NCI-H69 (cell line): ENCODE measurements around the gene SLC39A11.
"Not testable (repeated sequence)": the region's sequence is repeated elsewhere in the genome, so short reads cannot be mapped to it uniquely, and the experiment has no call there.

Experiments
- DNase-seq: peaks from one replicate; lab custom pipeline; 2025; lab: John Stamatoyannopoulos, UW

The SLC39A11 gene

GRCh38 chr17:72916991-72917390 lies 175.5 kb downstream of the SLC39A11 start:
- DNase-seq, result no peak

GRCh38 chr17:72915625-72916081 lies 176.8 kb downstream of the SLC39A11 start:
- DNase-seq, result no peak

- peak; percentile 38 for DNase-seq
Observed at GRCh38 chr17:72913142-72913682, 179.3 kb downstream of the SLC39A11 start.

GRCh38 chr17:72906306-72906705 lies 186.2 kb downstream of the SLC39A11 start:
- no peak for DNase-seq

- DNase-seq, result no peak
Observed at GRCh38 chr17:72903522-72903921, 189.0 kb downstream of the SLC39A11 start.

- no peak for DNase-seq
Observed at GRCh38 chr17:72901657-72902056, 190.8 kb downstream of the SLC39A11 start.

- DNase-seq, result no peak
Observed at GRCh38 chr17:72901083-72901482, 191.4 kb downstream of the SLC39A11 start.

GRCh38 chr17:72900654-72900971 lies 191.9 kb downstream of the SLC39A11 start:
- DNase-seq, result no peak

- DNase-seq, result no peak
Observed at GRCh38 chr17:72898725-72899124, 193.8 kb downstream of the SLC39A11 start.

GRCh38 chr17:72896288-72896687 lies 196.2 kb downstream of the SLC39A11 start:
- not testable (repeated sequence) for DNase-seq

- DNase-seq, result no peak
Observed at GRCh38 chr17:72891627-72892026, 200.9 kb downstream of the SLC39A11 start.

GRCh38 chr17:72890711-72891110 lies 201.8 kb downstream of the SLC39A11 start:
- no peak for DNase-seq

- DNase-seq, result no peak
Observed at GRCh38 chr17:72887917-72888316, 204.6 kb downstream of the SLC39A11 start.

GRCh38 chr17:72887322-72887721 lies 205.2 kb downstream of the SLC39A11 start:
- DNase-seq, result no peak

GRCh38 chr17:72886622-72887021 lies 205.9 kb downstream of the SLC39A11 start:
- DNase-seq, result no peak

- DNase-seq, result peak; percentile 30
Observed at GRCh38 chr17:72884066-72884465, 208.4 kb downstream of the SLC39A11 start.

GRCh38 chr17:72883351-72883750 lies 209.1 kb downstream of the SLC39A11 start:
- DNase-seq, result no peak

- DNase-seq, result no peak
Observed at GRCh38 chr17:72882426-72882825, 210.1 kb downstream of the SLC39A11 start.

GRCh38 chr17:72879877-72880276 lies 212.6 kb downstream of the SLC39A11 start:
- no peak for DNase-seq

GRCh38 chr17:72878975-72879660 lies 213.4 kb downstream of the SLC39A11 start:
- DNase-seq, result no peak

GRCh38 chr17:72877348-72877747 lies 215.1 kb downstream of the SLC39A11 start:
- DNase-seq, result no peak

- DNase-seq, result no peak
Observed at GRCh38 chr17:72876413-72876812, 216.1 kb downstream of the SLC39A11 start.

- DNase-seq, result peak; percentile 32
Observed at GRCh38 chr17:72875361-72875760, 217.1 kb downstream of the SLC39A11 start.

GRCh38 chr17:72872396-72872795 lies 220.1 kb downstream of the SLC39A11 start:
- no peak for DNase-seq
